ENCODE measurements around the gene MKLN1.

DNA sequence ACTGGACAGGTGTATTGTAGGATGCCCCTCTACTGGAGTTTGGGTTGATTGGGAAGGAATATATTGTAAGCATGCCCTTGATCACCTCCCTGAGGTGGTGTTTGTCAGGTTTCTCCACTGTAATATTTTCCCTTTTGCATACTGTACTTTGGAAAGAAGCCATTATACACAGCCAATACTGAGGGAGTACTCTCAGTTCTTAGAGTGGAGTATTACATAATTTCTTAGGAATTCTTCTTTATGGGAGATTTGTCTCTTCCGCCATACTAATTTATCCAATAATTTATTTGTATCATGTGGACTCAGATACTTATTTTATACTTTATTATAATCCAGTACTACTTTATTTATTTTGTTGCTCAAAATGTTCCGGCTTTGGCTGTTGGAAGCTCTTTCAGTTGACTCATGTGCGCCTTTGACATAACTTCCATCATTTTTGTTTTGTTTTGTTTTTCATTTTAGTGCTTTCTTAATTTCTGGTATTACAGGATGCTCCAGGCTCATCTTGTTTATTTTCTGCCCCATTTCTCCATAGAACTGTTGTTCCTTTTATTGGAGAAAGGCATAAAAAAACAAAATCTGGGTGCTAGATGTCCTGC, 29.7 kb downstream of the MKLN1 start:
- TF ChIP-seq, protein P1, sequence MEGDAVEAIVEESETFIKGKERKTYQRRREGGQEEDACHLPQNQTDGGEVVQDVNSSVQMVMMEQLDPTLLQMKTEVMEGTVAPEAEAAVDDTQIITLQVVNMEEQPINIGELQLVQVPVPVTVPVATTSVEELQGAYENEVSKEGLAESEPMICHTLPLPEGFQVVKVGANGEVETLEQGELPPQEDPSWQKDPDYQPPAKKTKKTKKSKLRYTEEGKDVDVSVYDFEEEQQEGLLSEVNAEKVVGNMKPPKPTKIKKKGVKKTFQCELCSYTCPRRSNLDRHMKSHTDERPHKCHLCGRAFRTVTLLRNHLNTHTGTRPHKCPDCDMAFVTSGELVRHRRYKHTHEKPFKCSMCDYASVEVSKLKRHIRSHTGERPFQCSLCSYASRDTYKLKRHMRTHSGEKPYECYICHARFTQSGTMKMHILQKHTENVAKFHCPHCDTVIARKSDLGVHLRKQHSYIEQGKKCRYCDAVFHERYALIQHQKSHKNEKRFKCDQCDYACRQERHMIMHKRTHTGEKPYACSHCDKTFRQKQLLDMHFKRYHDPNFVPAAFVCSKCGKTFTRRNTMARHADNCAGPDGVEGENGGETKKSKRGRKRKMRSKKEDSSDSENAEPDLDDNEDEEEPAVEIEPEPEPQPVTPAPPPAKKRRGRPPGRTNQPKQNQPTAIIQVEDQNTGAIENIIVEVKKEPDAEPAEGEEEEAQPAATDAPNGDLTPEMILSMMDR (IDR thresholded peaks at IDR 0.05), result no peak
- TF ChIP-seq POLR2AphosphoS5 (IDR thresholded peaks at IDR 0.05) (no peak), POLR2A (IDR thresholded peaks at IDR 0.05) (no peak)
